DMS53 treated with DMSO at 0.1 percent for 48 hours (cell line): Measurements from ENCODE around the gene DOCK1.

ENCODE experiments used
- DNase-seq: peaks from one replicate; lab custom pipeline; 2025; ENCODE audit not compliant: unreplicated experiment; lab: John Stamatoyannopoulos, UW

Gene DOCK1

DNA sequence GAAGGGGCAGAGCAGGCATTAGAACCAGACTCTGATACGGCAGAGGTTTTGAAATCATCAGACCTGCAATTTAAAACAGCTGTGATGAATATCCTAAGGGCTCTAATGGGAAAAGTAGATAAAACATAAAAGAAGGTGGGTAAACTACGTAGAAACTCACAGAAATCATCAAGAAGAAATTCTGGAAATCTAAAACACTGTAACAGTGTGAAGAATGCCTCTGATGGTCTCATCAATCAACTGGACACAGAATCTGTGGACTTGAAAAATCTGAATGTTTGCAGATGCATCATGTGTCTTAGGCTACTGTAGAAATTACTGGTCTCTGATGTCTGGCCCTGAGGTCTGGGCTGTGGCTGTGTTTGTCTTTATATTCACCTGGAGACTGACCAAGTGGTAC lies 470.8 kb downstream of the DOCK1 start:
- DNase-seq: no peak

GRCh38 chr10:127378628-127379027 lies 473.4 kb downstream of the DOCK1 start:
- no peak for DNase-seq

- no peak for DNase-seq
Observed at GRCh38 chr10:127384532-127384931, 479.3 kb downstream of the DOCK1 start.

- no peak for DNase-seq
Observed at GRCh38 chr10:127385066-127385465, 479.8 kb downstream of the DOCK1 start.

DNA sequence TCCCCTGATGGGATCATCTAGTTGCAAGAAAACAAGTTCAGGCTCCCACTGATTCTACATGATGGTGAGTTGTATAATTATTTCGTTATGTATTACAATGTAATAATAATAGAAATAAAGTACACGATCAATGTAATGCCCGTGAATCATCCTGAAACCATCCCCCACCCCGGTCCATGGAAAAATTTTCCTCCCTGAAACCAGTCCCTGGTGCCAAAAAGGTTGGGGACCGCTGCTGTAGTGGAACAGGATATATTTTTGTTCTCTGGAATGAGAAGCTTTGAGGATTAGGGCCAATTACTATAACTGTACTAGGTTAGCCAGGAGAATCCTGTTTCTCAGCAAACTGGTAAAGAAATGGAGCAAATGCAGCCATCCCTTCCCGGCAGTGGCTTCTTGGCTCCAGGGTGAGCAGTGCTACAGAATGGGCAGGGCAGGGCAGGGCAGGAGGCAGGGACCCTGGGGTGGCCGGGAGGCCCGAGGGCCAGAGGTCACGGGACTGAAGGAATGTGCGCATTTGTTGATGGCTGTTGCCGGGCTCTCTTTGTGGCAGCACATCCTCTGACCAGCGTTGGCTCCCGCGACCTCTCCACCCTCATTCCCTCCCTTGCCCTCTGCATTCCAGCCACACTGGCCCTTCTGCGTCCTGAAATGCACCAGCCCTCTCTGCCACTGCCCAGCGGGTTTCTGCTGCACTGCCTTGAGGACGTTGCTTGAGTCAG lies 481.5 kb downstream of the DOCK1 start:
- no peak for DNase-seq

DNA sequence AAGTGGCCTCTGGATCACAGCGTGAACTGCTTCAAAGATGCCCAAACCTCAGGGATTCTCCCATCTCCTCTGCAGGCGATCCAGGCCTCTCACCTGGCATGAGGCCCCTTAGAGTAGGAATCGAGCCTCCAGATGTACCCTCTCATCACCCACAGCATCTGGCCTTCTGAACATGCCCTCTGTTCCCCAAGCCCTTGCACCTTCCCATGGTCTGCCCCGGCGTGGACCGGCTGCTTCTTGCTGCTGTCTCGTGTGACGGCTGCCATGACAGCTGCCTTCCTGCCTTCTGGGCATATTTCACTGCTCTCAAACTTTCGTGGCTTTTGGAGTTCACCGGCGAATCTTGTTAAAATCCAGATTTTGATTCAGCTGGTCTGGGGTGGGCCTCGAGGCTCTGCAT lies 486.6 kb downstream of the DOCK1 start:
- no peak for DNase-seq

DNA sequence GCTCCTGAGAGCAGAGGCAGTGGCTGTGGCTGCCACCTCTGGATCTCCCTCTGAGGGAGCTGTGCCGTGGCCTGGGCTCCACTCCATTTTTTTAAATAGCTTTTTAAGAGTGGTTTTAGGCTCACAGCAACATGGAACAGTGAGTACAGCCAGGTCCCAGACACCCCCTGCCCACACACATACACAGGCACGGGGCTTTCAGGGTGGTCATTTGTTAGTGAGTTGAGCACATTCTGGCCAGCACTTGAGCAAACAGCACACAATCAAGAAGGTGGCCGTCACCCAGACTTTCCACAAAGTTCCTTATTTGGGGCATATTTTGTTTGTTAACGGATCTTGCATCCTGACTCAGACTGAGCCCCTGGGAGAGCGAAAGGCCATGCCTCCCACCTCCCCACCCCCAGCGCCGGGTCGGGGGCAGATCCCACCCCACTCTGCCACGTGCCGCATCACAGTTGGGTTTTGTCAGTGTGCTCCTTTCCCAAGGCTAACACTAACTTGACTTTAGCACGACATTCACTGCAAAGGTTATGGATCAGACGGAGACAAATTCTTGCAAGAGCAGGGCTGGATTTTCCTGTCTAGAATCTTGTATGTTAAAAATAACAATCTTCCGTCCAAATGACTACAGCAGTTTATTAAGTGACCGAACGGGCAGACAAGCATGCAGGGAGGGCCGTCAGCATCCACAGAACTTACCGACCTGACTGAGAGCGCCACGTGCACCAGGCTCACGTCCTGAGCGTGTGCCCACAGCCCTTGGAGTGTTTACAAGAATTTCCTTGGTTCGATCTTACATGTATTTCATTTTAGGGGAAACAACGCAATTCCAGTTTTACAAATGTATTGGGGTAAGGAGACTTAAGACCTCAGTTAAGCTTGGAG lies 487.4 kb downstream of the DOCK1 start:
- DNase-seq: no peak

DNA sequence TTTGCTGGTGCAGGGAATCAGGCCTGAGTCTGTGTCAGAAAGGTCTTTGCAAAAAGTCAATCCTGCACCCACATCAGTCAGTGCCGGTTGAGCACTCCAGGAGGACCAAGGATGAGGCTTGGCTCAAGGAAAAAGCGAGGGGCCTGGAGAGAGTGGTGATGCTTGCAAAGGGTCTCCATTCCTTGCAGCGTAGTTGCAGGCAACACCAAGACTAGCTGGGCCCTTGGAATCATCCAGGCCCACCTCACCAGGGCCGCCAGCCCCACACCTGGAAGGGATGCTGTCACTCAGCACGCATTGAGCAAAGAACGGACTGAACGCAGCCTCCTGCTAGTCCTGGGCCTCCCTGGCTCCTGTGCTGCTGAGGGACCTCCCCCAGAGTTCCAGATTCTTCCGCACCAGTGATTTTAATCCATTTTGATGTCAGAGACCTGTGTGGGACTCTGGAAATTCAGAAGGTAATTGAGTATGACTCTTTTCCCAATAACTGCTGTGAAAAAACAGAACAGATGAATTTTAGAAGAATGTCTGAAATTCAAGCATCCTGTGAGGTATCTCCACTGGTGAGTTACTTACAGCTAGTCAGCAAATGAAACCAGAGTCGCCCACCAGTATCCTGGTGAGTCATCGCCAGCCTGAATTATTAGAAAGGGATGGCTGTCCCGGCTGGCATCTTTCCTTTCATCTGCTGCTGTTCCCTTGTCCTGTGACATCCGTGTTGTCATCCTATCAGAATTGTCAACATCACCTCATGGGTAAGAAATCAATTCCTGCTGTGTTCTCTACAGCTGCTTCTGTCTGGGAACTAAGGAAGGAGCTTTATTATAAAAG lies 493.1 kb downstream of the DOCK1 start:
- DNase-seq: no peak

DNA sequence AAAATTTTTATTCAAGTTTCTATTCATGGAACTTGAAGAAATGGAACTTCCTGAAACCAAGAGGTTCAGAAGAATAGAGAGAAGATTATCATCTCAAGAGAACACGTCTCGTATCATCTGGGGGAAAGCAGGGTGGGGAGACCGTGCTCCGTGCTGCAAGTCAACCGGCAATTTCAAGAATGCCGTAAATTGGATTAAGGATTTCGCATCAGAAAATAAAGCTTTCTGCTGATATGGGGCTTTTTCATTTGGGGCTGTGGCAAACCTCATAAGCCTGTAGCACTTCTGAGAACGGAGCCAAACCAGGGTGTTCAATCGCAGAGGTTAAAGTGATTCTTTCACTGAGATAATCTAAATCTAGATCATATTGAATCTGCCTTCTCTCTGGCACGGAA lies 493.7 kb downstream of the DOCK1 start:
- DNase-seq: no peak

DNA sequence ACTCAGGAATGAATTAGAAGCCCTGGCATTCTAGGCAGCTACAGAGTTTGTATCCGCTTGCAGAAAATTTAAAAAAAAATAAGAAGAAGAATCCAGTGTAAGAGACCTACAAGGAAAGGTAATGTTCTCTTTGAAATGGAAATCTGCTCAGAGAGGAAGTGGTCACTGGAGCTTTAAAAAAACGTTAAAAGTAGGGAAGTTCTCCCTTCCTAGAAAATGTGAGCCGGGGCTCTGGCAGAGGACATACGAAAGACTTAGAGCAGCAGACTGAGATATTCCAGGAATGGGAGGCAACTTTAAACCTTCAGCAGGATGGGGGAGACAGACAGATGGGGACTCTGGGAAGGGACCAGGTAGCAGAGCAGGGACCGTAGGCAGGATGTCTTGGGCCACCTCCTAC lies 494.4 kb downstream of the DOCK1 start:
- DNase-seq: no peak

DNA sequence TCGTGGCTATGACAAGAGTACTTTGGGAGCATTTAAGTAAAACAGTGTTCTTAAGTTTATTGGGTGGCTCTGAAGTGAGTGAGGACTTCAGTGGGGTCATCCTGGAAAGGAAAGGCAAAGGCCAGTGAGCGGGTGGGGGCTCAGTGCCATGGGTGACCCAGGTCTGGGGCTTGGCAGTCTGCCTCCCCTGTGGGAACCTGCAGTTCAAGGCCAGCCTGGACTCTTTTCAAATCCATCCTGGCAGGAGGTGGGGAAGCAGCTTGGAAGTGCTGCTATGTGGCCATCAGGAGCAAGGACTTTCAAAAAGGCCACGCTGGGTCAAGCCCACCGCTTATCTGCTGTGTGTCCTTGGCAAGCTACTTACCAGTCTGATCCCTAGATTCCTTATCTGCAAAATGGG lies 495.0 kb downstream of the DOCK1 start:
- no peak for DNase-seq

DNA sequence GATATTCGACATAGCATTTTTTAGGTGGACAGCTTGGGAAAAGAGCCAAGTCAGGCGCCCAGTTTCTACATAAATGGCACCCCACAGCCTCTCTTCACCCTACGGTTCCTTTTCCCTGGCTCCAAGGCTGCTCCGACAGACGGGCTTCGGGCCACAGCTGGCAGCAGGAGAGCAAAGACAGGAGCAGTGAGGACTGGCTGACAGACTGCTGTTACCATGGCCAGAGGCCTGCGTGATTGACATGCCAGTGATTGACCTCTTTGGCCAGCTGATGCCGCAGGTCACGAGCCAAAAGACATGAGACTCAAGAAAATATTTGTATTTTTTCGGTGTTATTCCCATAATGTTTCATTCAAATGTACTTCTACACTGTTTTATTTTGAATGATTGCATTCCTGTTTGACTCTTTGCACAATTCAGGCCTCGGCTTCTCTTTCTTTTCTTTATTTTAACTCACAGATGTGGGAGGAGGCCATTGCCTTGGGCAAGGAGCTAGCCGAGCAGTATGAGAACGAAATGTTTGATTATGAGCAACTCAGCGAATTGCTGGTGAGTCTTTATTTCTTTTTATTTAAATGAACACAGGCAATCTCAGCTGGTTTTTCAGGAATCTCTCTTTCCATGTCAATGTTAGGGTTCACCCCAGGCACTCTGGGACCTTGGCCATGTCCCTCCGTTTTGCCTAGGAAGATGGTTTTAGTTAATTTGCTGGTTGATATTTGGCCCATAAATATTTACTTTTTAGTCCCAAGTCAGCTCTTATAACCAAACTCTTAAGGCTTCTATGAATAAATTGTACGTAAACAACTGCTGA lies 497.6 kb downstream of the DOCK1 start:
- no peak for DNase-seq

GRCh38 chr10:127405221-127405620 lies 500.0 kb downstream of the DOCK1 start:
- no peak for DNase-seq

GRCh38 chr10:127406018-127406550 lies 500.9 kb downstream of the DOCK1 start:
- DNase-seq: no peak

GRCh38 chr10:127407551-127407950 lies 502.3 kb downstream of the DOCK1 start:
- DNase-seq: no peak

GRCh38 chr10:127408112-127408710 lies 503.0 kb downstream of the DOCK1 start:
- DNase-seq: no peak

DNA sequence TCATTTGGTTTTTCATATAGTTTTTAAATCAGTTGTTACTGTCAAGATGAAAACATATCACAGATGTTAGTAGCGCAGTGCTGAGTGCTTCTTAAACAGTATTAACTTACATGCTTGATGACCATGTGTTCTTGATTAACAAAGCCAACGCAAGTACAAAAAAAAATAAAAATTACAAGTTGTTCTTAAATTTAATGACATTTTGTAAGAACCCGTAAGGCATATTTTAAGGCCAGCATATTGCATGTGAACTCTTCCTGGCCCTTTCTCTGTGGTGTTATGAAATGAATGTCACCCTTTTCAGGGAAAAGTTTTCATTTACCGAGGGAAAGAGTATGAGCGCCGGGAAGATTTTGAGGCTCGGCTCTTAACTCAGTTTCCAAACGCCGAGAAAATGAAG lies 503.5 kb downstream of the DOCK1 start:
- DNase-seq: no peak

- no peak for DNase-seq
Observed at GRCh38 chr10:127410030-127410429, 504.8 kb downstream of the DOCK1 start.

GRCh38 chr10:127411062-127411461 lies 505.8 kb downstream of the DOCK1 start:
- DNase-seq: no peak

GRCh38 chr10:127413326-127413725 lies 508.1 kb downstream of the DOCK1 start:
- no peak for DNase-seq
